Progenitor cell of endocrine pancreas (in vitro differentiated cells): Measurements from ENCODE around the gene FAM90A1. TPM values are rescaled to one million over a fixed set of nuclear protein-coding genes. Genes with fewer than 3 reads are reported as not detected.
"Not testable (repeated sequence)": the region's sequence is repeated elsewhere in the genome, so short reads cannot be mapped to it uniquely, and the experiment has no call there.

Experiments used
- DNase-seq: peaks from one replicate; pipeline ENCODE4 v3.0.0; 2021; ENCODE audit warnings: low spot score; ENCODE audit not compliant: unreplicated experiment
- H3K27ac Mint-ChIP-seq: 2 replicates; pipeline ENCODE4 v1.8.0; 2021; ENCODE audit warnings: mild to moderate bottlenecking, moderate library complexity, mixed read lengths
- H3K27me3 Mint-ChIP-seq: 2 replicates; pipeline ENCODE4 v1.8.0; 2021; ENCODE audit warnings: mixed read lengths
- H3K36me3 Mint-ChIP-seq: 2 replicates; pipeline ENCODE4 v1.8.0; 2022; ENCODE audit warnings: mixed read lengths; ENCODE audit not compliant: insufficient read depth
- H3K4me1 Mint-ChIP-seq: 2 replicates; pipeline ENCODE4 v1.8.0; 2021; ENCODE audit warnings: low read depth, mixed read lengths
- H3K4me3 Mint-ChIP-seq: 2 replicates; pipeline ENCODE4 v1.8.0; 2021; ENCODE audit warnings: low read depth, mild to moderate bottlenecking, moderate library complexity, mixed read lengths
- H3K9me3 Mint-ChIP-seq: 2 replicates; pipeline ENCODE4 v1.8.0; 2021; ENCODE audit warnings: low read depth, mixed read lengths
- total RNA-seq: library from RNA; stranded (reverse); gene quantifications from 2 replicates; pipeline ENCODE4 v1.2.1, GENCODE V29; 2021

FAM90A1 gene
- total RNA-seq, 1 donor from 2014 or later: not detected

DNA sequence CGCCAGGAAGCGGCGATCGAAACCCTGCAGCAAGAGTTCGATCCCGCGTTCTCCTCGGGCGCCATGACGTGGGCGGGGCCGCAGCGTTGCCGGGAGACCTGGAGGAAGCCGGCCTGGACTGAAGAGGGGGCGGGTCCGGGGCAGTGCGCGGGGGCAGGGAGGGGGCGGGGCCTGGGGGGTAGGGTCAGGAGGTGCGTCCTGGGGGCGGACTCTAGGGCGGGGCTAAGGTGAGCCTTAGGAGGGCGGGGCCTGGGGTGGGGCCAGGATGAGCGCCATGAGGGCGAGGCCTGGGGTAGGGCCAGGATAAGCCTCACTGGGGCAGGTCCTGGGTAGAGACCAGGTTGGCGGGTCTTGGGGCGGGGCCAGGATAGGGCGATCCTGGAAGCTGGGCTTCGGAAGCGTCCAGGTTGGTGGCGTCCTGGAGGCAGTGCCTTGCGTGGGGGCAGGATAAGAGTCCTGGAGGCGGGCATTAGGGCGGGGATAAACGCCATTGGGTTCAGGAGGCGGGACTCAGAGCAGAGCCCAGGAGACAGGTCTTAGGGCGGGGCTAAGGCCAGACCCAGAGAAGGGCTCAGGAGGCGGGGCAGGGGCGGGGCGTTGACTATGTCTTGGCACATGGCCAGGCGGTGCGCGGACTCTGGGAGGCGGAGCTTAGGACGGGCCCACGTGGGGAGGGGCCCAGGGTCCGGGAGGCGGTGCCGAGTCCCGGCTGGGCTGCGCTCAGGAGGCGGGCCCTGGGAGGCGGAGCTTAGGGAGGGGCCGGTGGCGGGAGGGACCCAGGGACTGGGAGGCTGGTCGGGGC lies 15.7 kb upstream of the FAM90A1 start:
- H3K27me3 Mint-ChIP-seq, H3K9me3 Mint-ChIP-seq, H3K36me3 Mint-ChIP-seq: not testable (repeated sequence)
- Mint-ChIP-seq H3K4me3 (peak overlapping the region; percentile 93), H3K4me1 (peaks cover 21% of the 10 kb centered on the region), H3K27ac (peak overlapping the region; percentile 99)
- DNase-seq: peak; percentile 100

DNA sequence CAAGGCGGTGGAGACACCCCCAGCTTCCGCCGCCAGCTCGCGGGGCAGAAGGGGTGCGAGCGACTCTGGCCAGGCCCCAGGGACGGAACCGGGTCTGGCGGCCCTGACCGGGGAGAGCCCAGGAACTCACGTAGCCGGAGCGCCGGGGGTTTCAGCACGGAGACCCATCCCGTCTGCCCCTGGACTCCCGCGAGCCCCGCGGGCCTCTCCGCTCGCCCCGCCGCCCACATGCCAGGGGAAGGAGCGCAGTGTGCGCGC lies 15.1 kb upstream of the FAM90A1 start:
- H3K9me3 Mint-ChIP-seq, DNase-seq, H3K36me3 Mint-ChIP-seq, H3K27me3 Mint-ChIP-seq: not testable (repeated sequence)
- Mint-ChIP-seq H3K27ac (peak overlapping the region; percentile 96), H3K4me3 (peak overlapping the region; percentile 93), H3K4me1 (peaks cover 21% of the 10 kb centered on the region)

DNA sequence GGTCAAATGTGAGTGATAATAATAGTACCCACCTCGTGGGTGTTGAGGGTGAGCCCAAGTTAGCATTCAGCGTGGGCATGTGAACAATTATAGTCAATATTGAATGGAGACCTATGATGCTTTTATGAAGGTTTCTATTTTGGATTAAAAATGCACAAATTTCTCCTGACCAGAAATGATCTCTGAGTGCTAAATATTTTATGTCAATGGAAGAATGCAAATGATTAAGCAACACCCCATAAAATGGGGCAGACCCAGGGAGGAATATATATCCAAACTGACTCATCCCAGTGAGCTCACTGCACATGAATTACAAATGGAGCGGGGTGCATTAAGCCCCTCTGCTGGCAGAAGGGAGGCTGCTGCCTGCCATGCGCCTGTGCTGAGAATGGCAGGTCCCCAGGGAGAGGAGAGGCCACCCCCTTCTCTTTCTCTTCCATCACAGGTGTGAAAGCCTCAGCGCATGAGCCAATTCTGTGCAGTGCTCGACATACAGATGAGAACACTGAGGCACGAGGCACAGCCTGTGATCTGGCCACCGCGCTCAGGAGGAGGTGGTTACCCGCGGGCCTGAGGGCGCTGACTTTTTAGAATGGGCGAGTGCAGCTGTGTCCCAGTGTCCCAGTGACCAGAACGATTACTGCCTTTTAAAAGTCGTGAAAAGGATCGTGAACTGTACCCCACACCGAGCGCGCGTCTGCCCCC lies 14.7 kb upstream of the FAM90A1 start:
- H3K27me3 Mint-ChIP-seq, H3K36me3 Mint-ChIP-seq, H3K9me3 Mint-ChIP-seq: not testable (repeated sequence)
- peak overlapping the region; percentile 96 for H3K27ac Mint-ChIP-seq
- peak overlapping the region; percentile 93 for H3K4me3 Mint-ChIP-seq
- peak; percentile 39 for DNase-seq
- H3K4me1 Mint-ChIP-seq: peaks cover 23% of the 10 kb centered on the region

DNA sequence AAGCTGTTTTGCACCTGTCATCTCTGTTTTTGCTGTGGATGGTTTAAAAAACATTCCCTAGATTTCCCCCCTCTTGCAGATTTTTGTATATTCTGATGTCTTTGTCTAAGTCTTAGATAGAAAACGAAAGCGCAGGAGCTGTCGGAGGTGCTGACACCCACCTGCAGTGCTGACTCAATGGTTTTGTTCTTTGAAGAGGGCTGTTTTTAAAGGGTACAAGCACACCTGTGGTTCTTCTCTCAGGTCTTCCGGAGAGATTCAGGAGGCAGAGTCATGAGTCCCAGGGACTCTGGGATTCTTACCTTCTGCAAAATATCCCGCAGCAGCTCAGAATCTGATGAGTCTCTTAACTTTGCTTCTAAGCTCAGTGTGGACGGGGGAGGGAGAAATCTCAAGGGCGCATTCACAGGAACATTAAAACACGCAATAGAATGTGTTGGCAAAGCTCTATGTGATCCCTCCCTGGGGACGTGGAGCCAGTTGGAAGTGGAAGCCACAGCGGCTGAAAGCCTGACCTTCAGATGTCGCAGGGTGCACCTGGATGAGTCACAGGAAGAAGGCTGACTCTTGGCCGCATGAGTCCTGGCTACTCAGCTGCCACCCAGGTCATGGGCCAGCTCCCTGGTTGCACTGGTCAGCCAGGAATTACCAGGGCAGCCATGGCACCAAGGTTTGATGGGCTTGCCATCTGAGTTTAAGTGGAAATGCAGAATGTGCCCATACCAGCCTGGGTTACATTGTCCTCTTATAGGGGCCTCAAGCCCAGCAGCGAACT lies 13.1 kb upstream of the FAM90A1 start:
- DNase-seq, H3K4me1 Mint-ChIP-seq, H3K27ac Mint-ChIP-seq, H3K36me3 Mint-ChIP-seq, H3K9me3 Mint-ChIP-seq, H3K27me3 Mint-ChIP-seq, H3K4me3 Mint-ChIP-seq: not testable (repeated sequence)

DNA sequence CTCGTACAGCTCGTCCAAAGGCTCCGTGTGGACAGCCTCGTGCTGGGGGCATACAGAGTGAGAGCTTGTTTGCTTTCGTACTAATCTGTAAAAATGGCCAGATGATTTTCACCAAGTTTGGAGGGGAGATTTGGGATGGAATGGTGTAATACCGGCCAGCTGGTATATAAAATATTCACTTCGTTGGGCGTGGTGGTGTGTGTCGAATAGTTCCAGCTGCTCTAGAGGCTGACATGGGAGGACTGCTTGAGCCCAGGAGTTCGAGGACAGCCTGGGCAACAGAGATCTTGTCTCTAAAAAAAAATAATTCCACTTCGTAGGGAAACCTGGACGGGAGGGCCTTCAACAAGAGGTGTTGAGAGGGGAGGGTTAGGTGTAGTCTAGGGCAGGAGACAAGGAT lies 9.6 kb upstream of the FAM90A1 start:
- H3K36me3 Mint-ChIP-seq, H3K27ac Mint-ChIP-seq, H3K4me1 Mint-ChIP-seq, H3K27me3 Mint-ChIP-seq, DNase-seq, H3K4me3 Mint-ChIP-seq, H3K9me3 Mint-ChIP-seq: not testable (repeated sequence)

DNA sequence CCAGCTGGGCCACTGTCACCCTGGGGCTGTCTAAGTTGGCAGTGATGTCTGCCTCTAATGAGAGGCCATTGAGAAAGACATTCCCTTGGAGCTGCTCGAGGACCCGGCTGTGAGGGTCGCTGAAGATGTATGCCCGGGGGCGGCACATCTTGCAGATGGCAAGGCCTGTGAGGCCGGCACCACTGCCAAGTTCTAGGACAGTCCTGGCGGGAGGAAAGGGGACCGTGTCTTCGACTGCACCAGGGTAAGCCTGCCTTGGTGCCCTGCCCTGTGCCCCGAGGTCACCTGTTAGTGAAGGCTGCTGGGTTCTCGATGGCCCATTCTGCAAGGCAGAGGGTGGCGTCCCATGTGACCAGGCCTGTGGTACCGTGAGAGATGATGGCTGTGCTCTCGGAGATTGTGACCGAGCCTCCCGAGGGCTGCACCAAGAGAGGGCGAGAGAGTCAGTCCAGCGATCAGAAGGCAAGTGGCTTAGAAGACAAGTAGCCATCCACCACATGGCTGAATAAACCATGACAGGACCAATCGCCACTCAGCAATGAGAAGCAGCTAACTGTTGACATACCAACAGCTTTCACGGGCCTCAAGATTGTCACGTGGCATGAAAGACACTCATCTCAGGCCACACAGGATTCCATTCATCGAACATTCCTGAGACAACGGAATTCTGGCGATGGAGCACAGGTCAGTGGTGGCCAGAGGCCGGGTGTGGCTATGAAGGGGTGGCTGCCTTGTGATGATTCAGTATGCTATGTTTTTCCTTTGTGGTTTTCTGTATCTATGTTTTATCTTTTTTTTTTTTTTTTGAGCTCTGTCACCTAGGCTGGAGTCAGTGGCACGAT lies 8.1 kb upstream of the FAM90A1 start:
- not testable (repeated sequence) for DNase-seq, H3K9me3 Mint-ChIP-seq, H3K4me1 Mint-ChIP-seq, H3K4me3 Mint-ChIP-seq, H3K36me3 Mint-ChIP-seq, H3K27ac Mint-ChIP-seq, H3K27me3 Mint-ChIP-seq

DNA sequence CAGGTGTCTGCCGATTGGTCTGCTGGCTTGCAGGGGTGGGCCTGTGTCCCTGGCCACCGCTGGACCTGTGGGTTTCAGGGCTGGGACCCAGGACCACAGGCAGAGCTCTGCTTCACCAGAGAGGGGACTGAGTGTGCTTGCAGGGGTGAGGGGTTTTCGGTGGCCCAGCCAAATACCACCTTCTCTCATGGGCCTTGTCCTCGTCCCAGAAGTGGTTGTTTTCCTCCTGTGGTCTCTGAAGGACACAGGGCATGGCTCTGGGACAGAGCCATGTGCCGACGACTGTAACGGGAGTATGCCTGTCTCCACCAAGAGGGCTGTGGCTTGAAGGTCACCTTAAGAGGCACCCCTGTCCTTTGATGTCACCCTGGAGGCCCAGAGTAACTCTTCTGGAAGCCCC lies 7.3 kb upstream of the FAM90A1 start:
- not testable (repeated sequence) for H3K9me3 Mint-ChIP-seq, H3K27ac Mint-ChIP-seq, H3K4me3 Mint-ChIP-seq, DNase-seq, H3K36me3 Mint-ChIP-seq, H3K4me1 Mint-ChIP-seq, H3K27me3 Mint-ChIP-seq

DNA sequence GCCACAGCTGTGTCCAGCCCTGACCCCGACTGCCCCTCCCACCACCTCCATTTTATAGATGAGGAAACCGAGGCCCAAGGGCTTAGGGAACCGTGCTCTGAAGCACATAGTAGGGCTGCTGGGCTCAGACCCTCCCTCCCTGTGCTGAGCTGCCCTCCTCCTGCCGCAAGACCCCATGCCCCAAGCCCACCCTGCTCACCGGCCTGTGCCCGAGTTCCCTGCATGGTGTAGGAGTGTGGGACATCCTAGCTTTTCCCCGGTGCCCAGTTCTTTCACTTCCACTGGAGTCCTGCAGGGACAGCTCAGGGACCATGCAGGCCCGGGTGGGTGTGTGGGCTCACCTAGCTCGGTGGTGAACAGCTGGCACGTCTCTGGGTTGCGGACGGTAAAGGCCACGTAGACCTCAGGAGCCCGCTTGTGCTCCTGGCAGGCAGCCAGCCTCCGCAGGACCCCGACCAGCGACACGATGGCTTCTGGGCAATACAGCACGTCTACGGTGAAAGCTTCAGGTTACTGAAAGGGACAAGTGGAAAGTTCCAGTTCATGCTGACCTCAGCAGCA lies 6.6 kb upstream of the FAM90A1 start:
- H3K4me3 Mint-ChIP-seq, DNase-seq, H3K4me1 Mint-ChIP-seq, H3K27me3 Mint-ChIP-seq, H3K27ac Mint-ChIP-seq, H3K9me3 Mint-ChIP-seq, H3K36me3 Mint-ChIP-seq: not testable (repeated sequence)

DNA sequence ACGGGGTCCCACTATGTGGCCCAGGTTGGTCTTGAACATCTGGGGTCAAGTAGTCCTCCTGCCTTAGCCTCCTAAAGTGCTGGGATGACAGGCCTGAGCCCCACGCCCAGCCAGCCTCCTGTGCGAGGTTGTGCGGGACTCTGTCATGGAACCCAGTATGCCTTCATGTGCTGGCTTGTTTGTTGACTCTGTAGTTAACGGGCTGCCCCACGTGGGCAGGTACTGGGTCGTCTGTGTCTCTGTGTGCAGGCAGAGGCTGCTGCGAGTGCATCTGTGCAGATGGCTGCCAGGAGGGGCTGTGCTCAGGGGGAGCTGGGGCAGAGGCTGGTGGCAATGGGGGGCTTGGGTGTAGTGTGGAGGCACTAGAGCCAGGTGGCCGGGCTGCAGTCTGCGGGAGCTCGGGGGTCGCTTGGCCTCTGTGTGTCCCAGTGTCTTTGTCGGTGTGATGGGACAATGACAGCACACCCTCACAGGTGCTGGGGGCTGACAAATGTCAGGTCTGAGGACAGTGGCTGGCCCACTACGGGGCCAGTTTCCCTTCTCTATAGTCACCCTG lies 6.0 kb upstream of the FAM90A1 start:
- H3K9me3 Mint-ChIP-seq, H3K4me1 Mint-ChIP-seq, H3K27ac Mint-ChIP-seq, H3K4me3 Mint-ChIP-seq, H3K36me3 Mint-ChIP-seq, DNase-seq, H3K27me3 Mint-ChIP-seq: not testable (repeated sequence)
